NCI-H1436 (cell line): ENCODE data around the gene NR6A1.
"Not testable (repeated sequence)": the region's sequence is repeated elsewhere in the genome, so short reads cannot be mapped to it uniquely, and the experiment has no call there.

Source experiments
- DNase-seq: peaks from one replicate; lab custom pipeline; 2025; lab: John Stamatoyannopoulos, UW

Gene NR6A1

DNA sequence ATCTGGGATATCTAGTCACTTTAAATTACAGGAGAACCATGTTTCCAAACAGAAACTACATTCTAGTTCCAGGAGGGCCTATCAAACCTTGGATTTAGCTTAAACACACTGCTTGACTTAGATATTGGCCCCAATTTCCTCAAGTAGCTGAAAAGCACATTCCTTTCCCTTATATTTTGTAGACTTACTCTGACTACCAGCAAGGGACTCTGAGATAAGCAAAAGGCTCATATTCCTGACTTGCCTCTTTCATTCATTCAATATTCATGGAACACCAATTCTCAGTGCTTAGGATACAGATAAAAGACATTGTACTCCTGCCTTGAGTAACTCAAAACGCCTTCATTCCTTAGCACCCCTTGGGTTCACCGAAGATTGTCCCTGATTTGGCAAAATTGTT is 11.8 kb downstream of the NR6A1 start:
- DNase-seq: no peak

- no peak for DNase-seq
These were observed 12.4 kb downstream of the NR6A1 start for GRCh38 chr9:124758691-124759090.

DNA sequence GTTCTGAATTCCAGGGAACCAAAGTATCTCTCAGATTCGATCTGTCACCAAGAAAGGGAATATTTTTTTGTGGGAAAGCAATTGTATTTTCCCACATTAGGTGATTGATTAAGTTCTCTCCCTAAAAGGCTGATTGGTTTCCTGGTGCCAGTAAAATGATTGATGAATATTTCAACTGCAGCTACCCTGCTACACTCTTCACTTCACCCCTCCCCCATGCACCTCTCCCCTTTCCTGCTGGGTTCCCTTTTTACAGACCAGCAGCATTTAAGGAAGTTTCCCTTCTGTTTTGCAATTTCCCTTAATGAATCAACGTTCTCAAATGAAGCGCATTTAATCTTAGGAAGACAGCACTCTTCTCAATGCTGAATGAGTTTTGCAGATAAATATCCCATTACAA is 13.1 kb downstream of the NR6A1 start:
- no peak for DNase-seq

DNA sequence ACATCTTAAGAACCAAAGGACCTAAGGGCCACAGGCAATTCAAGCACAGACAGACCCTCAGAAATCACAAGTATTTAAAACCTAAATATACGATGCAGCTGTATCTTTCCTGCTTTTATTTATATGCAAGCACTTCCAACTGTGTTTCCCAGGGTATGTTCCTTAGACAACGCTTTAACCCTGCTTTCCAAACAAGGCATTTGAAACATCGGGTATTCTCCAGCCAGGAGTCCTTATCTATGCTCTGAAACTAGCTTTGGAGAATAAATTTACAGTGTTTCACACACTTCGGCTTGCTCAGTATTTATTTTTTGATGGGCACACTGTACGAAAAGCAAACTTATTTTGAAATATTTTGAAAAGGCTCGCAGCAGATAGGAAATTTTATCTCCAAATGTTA is 13.5 kb downstream of the NR6A1 start:
- no peak for DNase-seq

- DNase-seq: no peak
These were observed 15.1 kb downstream of the NR6A1 start for GRCh38 chr9:124756011-124756410.

GRCh38 chr9:124755061-124755460 is 16.1 kb downstream of the NR6A1 start:
- no peak for DNase-seq

- no peak for DNase-seq
These were observed 16.8 kb downstream of the NR6A1 start for GRCh38 chr9:124754289-124754688.

DNA sequence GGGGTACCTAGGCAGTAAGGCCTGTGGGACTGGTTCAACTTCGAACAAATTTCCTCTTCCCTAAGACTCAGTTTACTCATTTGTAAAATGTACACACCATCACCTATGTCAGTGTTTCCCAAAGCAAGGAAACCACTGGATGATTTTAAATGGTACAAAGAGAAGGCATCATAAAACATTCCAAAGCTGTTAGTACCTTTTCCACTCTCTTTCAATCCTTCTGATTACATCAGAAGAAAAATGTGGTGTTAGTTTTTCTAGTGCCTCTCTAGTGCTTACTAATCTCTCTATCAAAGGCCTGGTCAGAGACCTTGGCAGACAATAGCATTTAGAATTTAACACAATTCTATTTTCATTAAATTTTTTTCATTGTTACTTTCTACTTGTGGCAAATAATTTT is 18.1 kb downstream of the NR6A1 start:
- DNase-seq: no peak

DNA sequence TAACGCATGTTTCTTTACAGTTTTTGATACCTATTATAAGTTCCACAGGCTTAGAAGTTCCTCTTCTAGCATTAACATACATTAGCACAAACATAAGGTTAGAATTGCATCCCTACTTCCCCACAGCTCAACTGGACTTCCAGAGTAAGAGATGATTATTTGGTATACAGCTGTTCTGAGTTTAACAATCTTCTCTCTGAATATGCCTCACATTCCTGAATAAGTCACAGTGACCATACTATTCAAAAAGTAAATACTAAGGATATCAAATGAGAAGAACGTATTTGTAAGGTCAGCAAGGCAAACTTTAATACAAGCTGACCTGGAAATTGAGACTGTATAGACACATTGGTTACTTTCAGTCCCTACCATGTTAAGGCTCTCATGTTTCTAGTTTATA is 21.3 kb downstream of the NR6A1 start:
- no peak for DNase-seq

DNA sequence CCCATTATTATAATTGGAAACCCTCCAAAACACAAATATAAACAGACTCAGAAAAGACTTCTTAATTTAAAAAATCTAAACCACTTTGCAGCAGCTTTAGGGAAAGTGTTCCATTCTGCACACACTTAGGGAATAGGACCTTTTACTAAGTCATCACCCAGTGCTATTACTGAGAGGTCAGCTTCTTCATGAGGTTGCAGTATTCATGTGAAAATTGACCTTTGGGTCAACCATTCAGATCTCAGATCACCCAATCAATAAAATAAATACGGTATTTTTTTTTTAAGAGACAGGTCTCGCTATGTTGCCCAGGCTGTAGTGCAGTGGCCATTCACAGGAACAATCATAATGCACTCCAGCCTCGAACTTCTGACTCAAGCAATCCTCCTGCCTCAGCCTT is 21.8 kb downstream of the NR6A1 start:
- no peak for DNase-seq

GRCh38 chr9:124747065-124747464 is 24.0 kb downstream of the NR6A1 start:
- DNase-seq: no peak

GRCh38 chr9:124743686-124744348 is 27.3 kb downstream of the NR6A1 start:
- DNase-seq: no peak

GRCh38 chr9:124742940-124743339 is 28.2 kb downstream of the NR6A1 start:
- DNase-seq: no peak

DNA sequence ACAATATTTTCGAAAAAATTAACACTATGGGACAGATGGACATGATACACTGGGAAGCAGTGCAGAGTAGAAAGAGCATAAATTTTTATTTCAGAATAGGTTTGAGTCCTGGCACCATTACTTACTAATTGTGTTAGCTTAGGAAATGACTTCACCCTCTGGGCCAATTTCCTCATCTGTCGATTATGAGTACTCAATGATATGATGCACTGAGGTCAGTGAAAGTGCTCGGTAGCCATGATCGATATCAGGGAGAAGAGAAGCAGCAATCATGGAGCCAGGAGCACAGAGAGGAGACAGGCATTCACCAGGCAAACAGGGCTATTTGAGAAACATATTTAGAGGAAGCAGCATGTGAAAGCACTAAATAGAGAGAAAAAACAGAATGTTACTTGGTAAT is 29.4 kb downstream of the NR6A1 start:
- no peak for DNase-seq

- no peak for DNase-seq
These were observed 30.0 kb downstream of the NR6A1 start for GRCh38 chr9:124741149-124741548.

- DNase-seq: no peak
These were observed 31.8 kb downstream of the NR6A1 start for GRCh38 chr9:124739360-124739759.

- DNase-seq: not testable (repeated sequence)
These were observed 33.0 kb downstream of the NR6A1 start for GRCh38 chr9:124738075-124738474.

- no peak for DNase-seq
These were observed 36.0 kb downstream of the NR6A1 start for GRCh38 chr9:124735121-124735520.

DNA sequence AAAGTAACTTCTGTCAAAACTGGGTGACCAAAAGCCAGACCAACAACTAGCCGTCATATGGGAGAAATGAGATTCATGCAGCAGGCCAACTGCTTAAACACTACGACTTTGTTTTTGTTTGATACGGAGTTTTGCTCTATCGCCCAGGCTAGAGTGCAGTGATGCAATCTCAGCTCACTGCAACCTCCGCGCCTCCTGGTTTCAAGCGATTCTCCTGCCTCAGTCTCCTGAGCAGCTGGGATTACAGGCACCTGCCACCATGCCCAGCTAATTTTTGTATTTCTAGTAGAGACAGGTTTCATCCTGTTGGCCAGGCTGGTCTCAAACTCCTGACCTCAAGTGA is 36.4 kb downstream of the NR6A1 start:
- DNase-seq: not testable (repeated sequence)

DNA sequence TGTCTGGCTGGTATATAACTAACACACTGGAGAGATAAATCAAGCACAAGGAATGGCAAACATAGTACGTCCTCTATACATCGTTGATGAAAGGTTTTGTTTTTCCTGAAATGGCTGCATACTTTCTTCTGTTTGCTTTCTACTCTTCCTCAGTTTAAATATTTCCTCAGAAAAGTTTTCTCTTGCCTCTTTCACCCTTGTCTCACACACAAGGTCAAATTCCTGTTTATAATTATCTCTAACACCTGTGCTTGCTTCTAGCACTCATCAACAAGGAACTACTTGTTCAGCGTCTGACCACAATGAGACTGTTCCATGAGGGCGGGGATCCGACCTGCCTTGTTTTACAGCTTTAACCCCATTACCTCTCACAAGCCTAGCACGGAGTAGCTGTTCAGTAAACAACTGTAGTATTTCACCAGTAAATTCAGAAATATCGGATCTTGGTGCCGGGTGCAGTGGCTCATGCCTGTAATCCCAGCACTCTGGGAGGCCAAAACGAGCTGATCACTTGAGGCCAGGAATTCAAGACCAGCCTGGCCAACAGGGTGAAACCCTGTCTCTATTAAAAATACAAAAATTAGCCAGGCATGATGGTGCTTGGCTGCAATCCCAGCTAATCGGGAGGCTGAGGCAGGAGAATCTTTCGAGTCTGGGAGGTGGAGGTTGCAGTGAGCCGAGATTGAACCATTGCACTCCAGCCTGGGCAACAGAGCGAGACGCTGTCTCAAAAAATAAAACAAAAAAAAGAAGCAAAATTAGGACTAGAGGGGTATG is 37.0 kb downstream of the NR6A1 start:
- no peak for DNase-seq

- no peak for DNase-seq
These were observed 40.3 kb downstream of the NR6A1 start for GRCh38 chr9:124730772-124731171.

- DNase-seq: no peak
These were observed 44.2 kb downstream of the NR6A1 start for GRCh38 chr9:124726886-124727285.

GRCh38 chr9:124725068-124725452 is 46.1 kb downstream of the NR6A1 start:
- no peak for DNase-seq
